GM12892 (cell line): ENCODE measurements around the gene CAMTA1.

ENCODE experiments used
- POLR2A ChIP-seq: IDR thresholded peaks from 2 replicates; pipeline ENCODE4 v1.6.1; 2011; ENCODE audit warnings: low read depth, low read length, control low read depth
- POLR2AphosphoS5 ChIP-seq: IDR thresholded peaks from 2 replicates; pipeline ENCODE4 v1.6.1; 2011; ENCODE audit warnings: low read depth, low read length, control low read depth
- TAF1 ChIP-seq: IDR thresholded peaks from 2 replicates; pipeline ENCODE4 v1.6.1; 2011; ENCODE audit warnings: low read depth, mild to moderate bottlenecking, control low read depth, low read length, borderline replicate concordance

GRCh38 chr1:7666249-7666648 is 881.0 kb downstream of the CAMTA1 start:
- TF ChIP-seq POLR2A (no peak), TAF1 (no peak), POLR2AphosphoS5 (no peak)
